Fibroblast of the conjunctiva (primary cell): ENCODE data around the gene ENTHD1.

ENCODE experiments used
- DNase-seq: peaks from one replicate; pipeline ENCODE4 v3.0.0-alpha.2; 2010; ENCODE audit warnings: low read depth

ENTHD1 gene, protein sequence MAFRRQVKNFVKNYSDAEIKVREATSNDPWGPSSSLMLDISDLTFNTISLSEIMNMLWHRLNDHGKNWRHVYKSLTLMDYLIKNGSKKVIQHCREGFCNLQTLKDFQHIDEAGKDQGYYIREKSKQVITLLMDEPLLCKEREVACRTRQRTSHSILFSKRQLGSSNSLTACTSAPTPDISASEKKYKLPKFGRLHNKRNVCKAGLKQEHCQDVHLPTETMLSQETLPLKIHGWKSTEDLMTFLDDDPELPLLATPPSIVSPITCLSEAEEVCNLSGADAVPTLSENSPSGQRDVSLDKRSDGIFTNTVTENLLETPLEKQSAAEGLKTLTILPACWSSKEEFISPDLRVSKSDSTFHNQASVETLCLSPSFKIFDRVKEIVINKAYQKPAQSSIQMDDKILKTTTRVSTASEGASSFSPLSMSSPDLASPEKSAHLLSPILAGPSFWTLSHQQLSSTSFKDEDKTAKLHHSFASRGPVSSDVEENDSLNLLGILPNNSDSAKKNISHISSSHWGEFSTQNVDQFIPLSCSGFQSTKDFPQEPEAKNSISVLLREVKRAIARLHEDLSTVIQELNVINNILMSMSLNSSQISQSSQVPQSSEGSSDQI

DNA sequence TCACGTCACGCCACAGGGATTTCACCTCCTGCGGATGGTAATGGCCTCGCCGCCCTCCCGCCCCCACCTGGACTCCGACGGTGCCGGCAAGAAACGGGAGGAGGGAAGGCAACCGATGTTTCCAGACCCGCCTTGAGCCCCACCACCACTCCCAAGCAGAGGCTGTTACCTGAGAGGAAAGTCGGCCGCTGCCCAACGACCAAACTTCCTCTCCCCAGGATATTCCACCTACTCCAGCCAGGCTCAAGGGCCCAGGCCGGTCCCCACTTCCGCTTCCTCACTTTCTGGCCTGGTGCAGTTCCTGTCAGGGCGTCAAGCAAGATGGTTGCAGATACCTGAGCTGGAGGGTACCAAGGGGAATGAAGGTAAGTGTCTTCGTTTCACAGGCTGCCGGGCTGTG, at the start of gene ENTHD1:
Gene ENTHD1 (minus strand): TSS at position 235 of the 400 bp plus-strand sequence. CDS start 6,012 bp downstream, outside the sequence.
- DNase-seq = no peak

DNA sequence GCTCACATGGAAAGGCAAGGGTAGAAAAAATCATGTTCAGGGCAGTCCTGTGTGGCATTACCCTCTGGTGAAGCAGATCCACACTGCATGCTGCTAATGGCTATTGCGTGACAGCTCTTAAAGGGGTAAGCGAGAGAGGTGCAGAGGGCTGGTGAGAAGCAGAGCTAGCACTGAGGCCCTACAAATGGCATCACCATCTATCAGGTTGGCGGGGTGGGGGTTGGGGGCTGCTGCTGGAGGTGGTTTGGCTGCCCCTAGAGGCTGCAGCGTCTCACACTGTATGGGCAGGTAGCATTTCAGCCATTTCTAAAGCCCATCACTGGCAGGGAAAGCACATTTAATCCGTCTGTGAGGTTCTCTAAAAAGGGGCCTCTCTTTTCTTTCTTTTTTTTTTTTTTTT, 49.8 kb upstream of the ENTHD1 start:
- no peak for DNase-seq

DNA sequence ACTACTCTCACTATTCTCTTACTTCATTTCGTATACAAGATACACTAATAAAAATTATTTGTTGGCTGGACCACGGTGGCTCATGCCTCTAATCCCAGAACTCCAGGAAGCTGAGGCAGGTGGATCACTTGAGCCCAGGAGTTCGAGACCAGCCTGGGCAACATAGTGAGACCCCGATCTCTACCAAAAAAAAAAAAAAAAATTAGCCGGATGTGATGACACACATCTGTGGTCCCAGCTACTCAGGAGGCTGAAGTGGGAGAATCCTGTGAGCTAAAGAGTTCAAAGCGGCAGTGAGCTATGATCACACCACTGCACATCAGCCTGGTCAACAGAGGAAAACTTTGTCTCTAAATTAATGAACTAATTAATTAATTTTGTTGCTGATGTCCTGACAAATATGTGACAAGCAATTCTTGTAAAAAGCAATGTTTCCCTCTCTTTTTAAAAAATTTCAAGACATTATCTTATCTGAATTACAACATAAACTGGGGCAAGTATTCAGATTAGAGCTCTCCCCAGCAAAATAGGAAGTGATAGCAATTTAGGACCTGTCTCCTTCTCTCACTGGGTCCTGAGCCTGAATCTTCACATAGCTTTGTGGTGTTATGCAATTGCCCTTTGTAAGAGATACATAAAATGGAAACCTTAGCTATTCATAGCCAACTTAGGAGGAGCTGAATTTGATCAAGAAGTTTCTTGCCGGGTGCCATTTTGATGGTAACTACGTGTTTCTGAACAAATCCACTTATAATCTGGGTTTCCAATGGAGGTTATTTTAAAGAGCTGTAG, 49.1 kb upstream of the ENTHD1 start:
- no peak for DNase-seq

DNA sequence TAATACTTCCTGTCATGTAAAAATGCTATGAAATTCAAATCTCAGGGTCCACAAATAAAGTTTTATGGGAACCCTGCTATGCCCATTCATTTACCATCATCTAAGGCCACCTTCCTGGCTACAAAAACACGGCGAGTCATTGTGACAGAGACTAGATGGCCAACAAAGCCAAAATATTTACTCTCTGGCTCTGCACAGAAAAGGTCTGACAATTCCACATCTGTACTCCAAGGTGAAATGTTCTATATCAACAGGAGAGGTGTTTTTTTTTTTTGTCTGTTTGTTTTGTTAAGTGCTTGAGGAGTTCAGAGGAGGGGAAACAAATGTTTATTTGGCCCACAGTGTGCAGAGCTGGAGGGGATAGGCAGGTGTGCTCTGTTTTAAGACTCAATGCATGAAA, 48.0 kb upstream of the ENTHD1 start:
- no peak for DNase-seq

DNA sequence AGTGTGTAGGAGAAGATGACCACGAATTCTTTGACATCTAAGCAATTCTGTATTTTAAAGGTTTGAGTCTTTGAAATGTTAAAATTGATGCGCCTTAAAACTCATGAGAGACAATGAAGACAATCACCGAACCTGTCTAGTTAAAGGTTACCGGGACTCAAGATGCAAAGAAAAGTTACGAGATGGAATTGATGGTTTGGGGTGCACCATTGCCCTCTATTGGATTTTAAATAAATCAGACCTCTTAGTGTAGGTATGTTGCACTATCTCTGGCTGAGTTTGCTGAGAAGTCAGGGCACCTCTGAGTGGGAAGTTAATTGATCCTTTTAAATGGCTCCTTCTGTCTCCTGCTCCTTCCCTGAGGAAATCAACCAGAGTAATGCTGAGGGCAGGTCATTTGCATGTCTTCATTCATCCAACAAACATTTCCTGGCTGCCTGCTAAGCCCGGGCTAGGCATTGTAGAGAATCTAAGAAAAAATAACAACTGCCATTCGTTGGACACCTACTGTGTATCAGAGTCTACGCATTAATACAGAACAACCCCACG, 47.3 kb upstream of the ENTHD1 start:
- no peak for DNase-seq

DNA sequence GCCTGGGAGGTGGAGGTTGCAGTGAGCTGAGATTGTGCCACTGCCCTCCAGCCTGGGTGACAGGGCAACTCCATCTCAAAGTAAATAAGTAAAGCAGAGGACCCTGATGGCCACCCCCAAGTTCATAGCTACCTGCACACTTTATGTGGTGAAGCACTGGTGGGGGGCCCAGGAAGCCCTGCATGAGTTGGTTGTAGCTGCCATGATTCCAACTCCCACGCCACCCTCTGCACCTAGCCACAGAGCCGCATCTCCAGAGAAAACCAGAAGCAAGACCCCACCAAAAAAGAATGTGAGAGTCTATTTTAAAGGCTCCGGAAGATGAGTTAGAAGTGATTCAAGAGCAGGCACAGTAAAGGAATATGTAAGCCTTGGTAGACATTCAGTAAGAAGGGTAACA, 46.3 kb upstream of the ENTHD1 start:
- no peak for DNase-seq

DNA sequence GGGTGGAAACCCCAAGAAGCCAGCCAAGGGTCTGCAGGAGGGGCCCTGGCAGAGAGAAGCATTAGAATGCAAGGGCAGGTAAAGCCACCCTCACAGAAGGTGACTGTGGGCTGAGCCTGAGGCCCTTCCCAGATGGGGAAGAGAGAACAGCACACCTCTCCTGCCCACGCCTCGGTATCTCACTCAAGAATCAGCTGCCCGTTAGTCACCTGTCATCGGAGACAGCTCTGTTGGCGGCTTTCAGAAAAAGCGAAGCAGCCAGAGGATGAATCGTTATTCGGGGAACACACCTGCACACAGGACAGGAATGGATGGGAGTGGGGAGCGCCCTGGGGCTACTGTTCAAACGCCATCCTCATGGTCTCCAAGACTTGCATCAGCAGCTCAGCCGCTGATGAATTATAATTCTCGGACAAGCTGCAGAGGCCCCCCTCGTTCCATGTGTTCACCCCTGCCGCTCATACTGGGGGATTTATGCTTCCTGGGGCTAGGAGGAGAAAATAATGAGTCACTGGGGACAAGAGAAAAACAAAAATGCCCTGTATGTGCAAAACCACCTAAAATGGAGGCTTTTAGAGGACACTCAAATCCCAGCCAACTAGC, 45.0 kb upstream of the ENTHD1 start:
- DNase-seq = no peak

DNA sequence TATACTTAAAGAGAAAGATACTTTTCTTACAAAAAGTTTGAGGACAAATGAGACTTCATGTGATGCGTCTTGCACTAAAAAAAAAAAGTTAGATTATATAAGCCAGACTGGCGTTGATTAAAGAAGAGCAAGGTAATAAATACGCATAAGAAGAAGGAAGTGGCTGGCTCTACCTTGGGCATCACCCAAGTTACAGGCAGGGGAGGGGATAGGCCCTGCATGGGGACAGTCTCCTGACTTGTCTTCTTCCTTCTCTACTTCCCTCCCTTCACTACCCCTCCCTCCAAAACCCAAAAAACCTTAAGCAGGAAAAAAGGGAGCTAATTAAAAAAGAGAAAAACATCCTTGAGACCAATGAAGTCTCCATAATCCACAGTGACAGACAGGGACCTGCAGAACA, 44.3 kb upstream of the ENTHD1 start:
- no peak for DNase-seq

DNA sequence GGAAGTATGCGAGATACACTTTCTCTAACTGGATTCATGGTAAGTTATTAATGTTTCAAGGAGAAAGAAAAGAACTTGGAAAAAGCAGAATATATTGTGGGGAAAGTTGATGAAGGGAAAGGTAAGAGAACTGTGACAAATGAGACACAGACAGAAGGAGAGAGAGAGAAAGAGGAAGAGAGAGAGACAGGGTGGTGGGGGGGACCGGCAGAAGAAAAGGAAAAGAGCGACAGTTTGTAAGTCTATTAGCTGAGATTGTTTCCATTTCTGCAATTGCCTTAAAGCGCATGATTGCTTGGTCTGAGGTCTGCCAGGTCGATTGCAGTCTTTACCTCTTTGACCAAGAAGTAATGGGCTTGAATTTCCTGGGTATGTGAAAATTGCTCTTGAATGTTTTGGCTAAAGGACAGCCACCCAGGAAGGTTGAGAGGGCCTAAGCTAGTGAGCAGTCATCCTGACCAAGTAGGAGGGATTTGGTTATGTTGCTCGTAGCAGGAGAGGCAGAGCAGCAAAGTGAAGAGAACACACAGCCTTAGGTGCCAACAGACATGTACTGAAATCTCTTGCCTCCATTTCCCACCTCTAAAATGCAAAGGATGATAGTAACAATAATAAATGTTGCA, 43.1 kb upstream of the ENTHD1 start:
- no peak for DNase-seq

DNA sequence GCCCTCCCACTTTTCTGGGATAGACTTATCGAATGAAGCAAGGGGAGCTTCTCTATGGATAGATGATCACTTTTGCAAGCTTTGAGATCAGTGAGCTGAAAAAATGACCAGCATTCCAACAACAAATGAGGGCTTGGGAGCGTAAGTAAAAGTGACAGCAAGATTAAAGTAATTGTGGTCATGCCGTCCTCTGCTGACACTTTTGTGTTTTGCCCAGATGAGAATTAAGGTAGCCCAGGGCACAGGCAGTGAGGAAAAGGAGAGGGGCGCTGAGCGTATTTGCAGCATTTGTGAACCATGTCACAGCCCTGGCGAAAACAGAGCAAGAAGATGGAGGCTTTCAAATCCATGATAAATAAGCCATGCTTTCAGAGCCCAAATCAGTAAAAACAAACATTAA, 42.1 kb upstream of the ENTHD1 start:
- DNase-seq = no peak

DNA sequence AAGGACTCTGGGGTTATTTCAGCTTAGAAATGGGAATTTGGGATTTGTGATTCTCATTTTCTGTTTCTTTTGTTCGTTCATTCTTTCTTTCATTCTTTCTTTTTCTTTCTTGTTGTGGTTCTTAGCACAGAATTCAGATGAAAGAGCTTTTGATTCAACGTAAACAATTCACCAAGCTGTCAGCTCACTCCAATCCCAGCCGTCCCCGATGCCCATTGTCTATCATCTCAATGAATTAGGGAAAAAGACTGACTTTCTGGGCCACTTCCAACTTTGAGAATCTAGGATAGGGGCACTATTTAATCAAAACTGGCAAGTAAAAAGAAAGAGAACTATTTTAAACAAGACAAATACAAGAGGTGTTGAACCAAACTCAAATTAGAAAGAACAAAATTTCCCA, 41.6 kb upstream of the ENTHD1 start:
- no peak for DNase-seq

DNA sequence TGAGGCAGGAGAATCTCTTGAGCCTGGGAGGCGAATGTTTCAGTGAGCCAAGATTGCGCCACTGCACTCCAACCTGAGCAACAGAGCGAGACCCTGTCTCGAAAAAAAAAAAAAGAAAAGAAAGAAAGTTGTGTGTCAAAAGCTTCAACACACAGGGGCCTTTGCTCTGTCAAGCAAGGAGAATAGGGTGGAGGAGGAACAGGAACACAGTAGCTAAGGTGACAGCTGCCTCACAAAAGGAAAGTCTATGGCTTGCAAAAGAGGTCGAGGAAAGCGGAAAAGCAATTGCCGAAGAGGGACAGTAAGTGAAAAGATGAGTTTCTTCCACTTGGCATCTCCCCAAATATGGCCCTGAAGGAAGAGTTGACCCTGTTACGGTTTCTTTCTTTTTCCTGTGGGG, 40.2 kb upstream of the ENTHD1 start:
- no peak for DNase-seq

DNA sequence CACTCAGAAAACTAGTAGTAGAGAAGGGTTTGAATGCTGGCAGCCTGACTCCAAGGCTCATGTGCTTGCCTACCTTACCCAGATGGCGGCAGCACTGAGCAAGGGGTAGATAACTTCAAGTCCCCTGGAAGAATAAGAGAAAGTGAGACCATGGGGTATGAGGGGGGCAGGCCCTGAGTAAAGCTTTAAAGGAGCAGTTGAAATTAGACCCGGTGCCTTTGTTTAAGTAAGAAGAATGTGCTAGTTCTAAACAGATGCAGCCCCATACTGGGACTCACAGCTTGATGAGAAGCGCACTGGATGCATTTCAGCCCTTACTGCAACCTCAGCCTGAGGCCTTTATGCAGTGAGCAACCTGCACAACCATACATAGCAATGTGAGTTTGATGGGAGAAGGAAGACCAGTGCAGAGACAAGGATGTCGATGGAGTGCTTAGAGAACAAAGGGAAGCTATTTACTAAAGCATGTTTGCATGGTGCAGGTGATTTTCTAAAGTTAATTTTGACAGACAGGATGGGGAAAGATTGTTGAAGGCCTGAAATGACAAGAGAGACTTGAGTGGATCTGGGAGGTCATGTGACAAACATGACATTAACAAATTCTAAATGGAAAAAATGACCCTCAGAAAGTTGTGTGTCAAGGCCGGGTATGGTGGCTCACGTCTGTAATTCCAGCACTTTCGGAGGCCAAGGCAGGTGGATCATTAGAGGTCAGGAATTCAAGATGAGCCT, 39.5 kb upstream of the ENTHD1 start:
- DNase-seq = no peak

DNA sequence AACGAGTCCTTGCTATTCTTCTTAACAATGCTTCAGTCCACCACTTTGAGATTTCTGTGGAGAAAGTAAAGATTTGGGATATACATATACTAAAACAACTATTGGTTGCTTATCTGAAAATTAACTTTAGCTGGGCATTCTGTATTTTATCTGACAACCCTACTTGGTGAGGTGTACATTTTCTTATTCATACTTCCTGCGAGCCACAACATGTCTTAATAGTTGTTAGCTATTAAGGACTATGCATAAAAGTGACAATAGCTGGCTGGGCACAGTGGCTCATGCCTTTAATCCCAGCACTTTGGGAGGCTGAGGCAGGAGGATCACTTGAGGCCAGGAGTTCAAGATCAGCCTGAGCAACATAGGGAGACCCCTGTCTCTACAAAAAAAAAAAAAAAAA, 38.6 kb upstream of the ENTHD1 start:
- DNase-seq = no peak

DNA sequence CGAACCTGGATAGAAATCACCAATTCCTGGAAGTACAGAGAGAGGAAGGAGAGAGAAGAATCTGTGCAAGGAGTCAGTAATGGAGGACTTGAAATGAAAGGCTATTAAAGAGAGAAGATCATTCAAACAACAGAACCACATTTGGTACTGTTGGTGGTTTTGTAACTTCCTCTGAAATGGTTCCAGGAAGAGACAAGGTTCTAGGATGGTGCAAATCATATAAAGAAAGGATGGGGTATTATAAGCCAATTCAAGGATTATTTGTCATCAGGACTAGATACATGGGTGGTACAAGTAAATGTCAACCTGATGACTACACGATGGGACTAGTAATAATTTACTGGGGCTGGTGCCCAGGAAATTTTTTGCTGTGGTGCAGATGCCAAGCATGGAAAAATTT, 37.7 kb upstream of the ENTHD1 start:
- DNase-seq = no peak

DNA sequence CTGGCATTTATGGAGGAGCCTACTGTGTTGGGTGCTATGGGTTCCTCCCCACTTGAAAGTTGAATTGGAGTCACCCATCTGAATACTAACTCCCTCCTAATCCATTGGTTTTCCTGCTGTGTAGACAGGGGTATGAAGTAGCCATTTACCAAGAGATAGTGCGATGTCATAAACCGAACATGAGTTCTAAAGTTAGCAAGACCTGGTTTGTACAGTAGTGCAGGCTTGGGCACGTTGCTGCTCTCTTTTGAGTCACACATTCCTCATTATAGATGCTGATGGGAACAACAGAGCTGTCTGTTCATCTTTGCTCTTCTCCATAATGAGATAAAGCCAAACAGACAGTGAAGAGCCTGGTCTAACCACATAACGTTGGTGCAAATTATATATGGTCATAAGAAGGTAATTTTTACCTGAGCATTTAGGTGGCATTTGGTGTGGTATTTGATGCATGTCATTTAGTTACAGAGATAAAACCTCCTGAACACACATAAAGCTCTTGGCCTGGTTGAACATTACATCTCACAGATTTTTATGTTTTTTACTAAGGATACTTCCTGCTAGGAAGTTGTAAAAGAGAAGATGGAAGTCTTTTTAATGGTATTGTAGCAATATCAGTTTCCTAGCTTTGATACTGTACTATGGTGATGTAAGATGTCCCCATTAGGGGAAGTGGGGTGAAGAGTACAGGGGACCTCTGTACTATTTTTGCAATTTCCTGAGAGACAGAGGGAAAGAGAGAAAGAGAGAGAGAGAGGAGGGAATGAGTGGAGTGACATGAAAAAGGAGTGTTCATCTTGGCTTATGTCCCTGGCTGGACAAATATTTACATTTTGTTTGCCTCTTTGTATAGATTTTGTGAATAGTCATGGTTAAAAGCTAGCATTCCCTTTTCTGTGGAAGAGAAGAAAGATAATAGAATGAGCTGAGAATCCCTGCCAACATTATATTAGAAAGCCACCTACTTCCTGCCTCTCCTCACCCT, 35.3 kb upstream of the ENTHD1 start:
- DNase-seq = no peak

DNA sequence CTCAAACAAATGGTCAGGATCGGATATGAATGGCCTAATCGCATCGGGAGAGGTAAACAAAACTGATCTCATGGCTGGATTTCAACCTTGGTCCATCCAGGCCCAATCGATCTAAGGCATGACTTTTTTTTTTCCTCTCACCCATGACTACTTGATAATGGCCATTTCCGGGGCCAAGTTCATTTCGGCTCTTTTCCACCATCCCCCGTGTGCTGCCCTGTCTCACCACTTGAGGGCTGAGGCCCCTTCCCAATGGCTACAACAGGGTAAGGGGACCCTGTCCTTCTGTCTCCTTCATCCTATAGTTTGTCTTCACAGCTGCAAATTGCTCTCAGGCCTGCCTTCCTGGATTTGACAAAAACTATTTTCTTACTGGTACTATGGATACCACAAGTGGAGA, 34.0 kb upstream of the ENTHD1 start:
- no peak for DNase-seq

DNA sequence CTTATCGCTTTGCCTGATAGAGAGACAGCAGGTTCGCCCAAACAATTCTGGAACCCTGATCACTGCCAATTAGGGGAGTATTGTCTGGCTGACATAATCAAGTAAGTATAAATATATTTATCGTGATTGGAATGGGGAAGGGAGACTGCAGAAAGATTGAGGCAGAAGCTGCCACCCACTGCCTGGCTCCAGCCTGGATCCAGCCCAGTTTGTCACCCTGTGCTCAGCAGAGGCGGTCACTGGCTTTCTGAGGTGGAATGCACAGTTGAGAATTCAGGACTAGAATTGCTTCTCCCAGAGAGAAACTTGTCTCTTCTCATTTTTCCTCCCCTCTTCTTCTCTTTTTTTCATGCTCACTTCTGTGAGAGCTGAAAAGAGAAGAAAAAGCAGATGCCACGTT, 33.2 kb upstream of the ENTHD1 start:
- DNase-seq = no peak

DNA sequence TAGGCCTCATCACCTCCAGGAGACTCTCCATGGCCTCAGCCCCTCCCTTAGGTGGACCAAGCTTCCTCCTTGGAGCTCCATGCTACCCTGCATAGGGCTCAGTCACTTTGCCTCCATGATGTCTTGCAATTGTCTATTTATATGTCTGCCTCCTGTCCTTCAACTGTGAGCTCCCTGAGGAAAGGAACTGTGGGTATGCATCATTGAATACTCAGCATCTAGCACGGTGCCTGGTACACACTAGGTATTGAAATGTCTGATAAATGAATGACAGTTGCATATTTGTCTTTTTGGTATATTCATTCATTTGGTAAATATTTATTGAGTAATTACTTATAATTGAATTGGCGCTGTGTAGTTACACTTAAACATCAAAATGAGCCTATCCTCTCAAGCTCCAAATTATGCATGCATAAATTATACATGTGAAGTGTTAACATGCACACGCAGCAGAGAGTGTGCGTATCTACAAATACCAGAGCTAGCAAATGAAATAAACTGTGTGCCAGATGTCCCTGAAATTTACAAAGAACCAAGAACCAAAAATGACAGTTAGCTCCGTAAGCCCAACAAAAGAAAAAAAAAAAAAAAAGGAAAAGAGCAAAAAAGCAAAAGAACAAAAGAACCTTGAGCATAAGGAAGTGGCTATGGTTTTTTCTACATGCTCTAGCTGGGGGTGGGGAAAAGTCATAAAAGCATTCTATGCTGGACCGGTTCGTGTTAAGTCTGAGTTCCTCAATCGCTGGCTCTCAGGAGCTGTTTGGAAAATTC, 32.5 kb upstream of the ENTHD1 start:
- no peak for DNase-seq
